CD14-positive monocyte (primary cell): Measurements from ENCODE around the gene TTC38. TPM values are rescaled to one million over a fixed set of nuclear protein-coding genes. Genes with fewer than 3 reads are reported as not detected.

Source experiments
- DNase-seq, 3 donors: peaks; one replicate each; pipeline ENCODE4 v3.0.0-alpha.2; 2011 to 2022
- H2AFZ ChIP-seq: 2 replicates; pipeline ENCODE4 v1.6.0; 2012; ENCODE audit warnings: mild to moderate bottlenecking, low read depth, low read length, inconsistent platforms; ENCODE audit not compliant: insufficient read depth, poor library complexity, severe bottlenecking
- H3K27ac ChIP-seq, 2 donors: 1 replicate in 1 of 2; 2 replicates in 1 of 2; pipeline ENCODE4 v1.5.1; 2012 to 2013; ENCODE audit warnings: low read length in 2 of 2, control low read depth in 1 of 2, inconsistent platforms in 1 of 2, low read depth in 1 of 2, mild to moderate bottlenecking in 1 of 2
- H3K27me3 ChIP-seq, 2 donors: one replicate each; pipeline versions ENCODE4 v1.6.0 to v1.6.1; 2011 to 2013; ENCODE audit warnings: low read length in 2 of 2; ENCODE audit not compliant: control insufficient read depth in 2 of 2, insufficient read depth in 2 of 2
- H3K36me3 ChIP-seq, 2 donors: replicated peaks in 1 of 2; 1 replicate in 1 of 2; 2 replicates in 1 of 2; pipeline versions ENCODE4 v1.5.1 to v1.6.1; 2012 to 2013; ENCODE audit warnings: low read length in 2 of 2, control low read depth in 1 of 2, inconsistent platforms in 1 of 2, mild to moderate bottlenecking in 1 of 2; ENCODE audit not compliant: insufficient read depth in 2 of 2, control insufficient read depth in 1 of 2
- H3K4me1 ChIP-seq, 2 donors: 1 replicate in 1 of 2; 2 replicates in 1 of 2; pipeline versions ENCODE4 v1.5.1 to v1.6.1; 2012 to 2013; ENCODE audit warnings: low read length in 2 of 2, control low read depth in 1 of 2, inconsistent platforms in 1 of 2, mild to moderate bottlenecking in 1 of 2, moderate library complexity in 1 of 2; ENCODE audit not compliant: insufficient read depth in 2 of 2, control insufficient read depth in 1 of 2
- H3K4me2 ChIP-seq: replicated peaks from 2 replicates; pipeline ENCODE3; 2012; ENCODE audit warnings: low read length, moderate library complexity, mild to moderate bottlenecking; ENCODE audit not compliant: poor library complexity, severe bottlenecking; ENCODE audit errors: extremely low read depth
- H3K4me3 ChIP-seq, 3 experiments: fragments of 200-600 bp in 1 of 3; sonication (generic) in 1 of 3; replicated peaks in 1 of 3; 1 replicate in 2 of 3; 2 replicates in 1 of 3; pipeline ENCODE4 v1.5.1; 2011 to 2013; ENCODE audit warnings: low read length in 3 of 3, mild to moderate bottlenecking in 3 of 3, control low read depth in 2 of 3, low read depth in 2 of 3, inconsistent platforms in 1 of 3, moderate library complexity in 1 of 3
- H3K79me2 ChIP-seq: 2 replicates; pipeline ENCODE4 v1.6.0; 2012; ENCODE audit warnings: mild to moderate bottlenecking, control low read depth, inconsistent platforms, low read length, moderate library complexity; ENCODE audit not compliant: insufficient read depth
- H3K9ac ChIP-seq: 2 replicates; pipeline ENCODE4 v1.6.0; 2017; ENCODE audit warnings: low read length, mild to moderate bottlenecking; ENCODE audit not compliant: insufficient read depth, poor library complexity, severe bottlenecking
- H3K9me3 ChIP-seq, 2 donors: replicated peaks in 1 of 2; 1 replicate in 1 of 2; 2 replicates in 1 of 2; pipeline versions ENCODE4 v1.5.1 to v1.6.1; 2012 to 2013; ENCODE audit warnings: low read length in 2 of 2, control low read depth in 1 of 2; ENCODE audit not compliant: control insufficient read depth in 1 of 2, insufficient read depth in 1 of 2
- H4K20me1 ChIP-seq: 2 replicates; pipeline ENCODE4 v1.6.0; 2012; ENCODE audit warnings: mild to moderate bottlenecking, low read length, control low read depth, moderate library complexity; ENCODE audit not compliant: insufficient read depth
- H3K27ac Mint-ChIP-seq, 7 donors: one replicate each; pipeline ENCODE4 v1.8.0; 2020; ENCODE audit warnings: mild to moderate bottlenecking in 7 of 7, mixed read lengths in 7 of 7, moderate library complexity in 6 of 7, inconsistent platforms in 2 of 7
- H3K27me3 Mint-ChIP-seq, 3 donors: one replicate each; pipeline ENCODE4 v1.8.0; 2021 to 2022; ENCODE audit warnings: low read depth in 3 of 3, mild to moderate bottlenecking in 3 of 3, mixed read lengths in 3 of 3, moderate library complexity in 3 of 3, inconsistent platforms in 1 of 3
- H3K36me3 Mint-ChIP-seq, 2 donors: one replicate each; pipeline ENCODE4 v1.8.0; 2020; ENCODE audit warnings: mixed read lengths in 2 of 2, inconsistent platforms in 1 of 2, mild to moderate bottlenecking in 1 of 2
- H3K4me1 Mint-ChIP-seq: one replicate; pipeline ENCODE4 v1.8.0; 2020; ENCODE audit warnings: mild to moderate bottlenecking, mixed read lengths
- H3K4me3 Mint-ChIP-seq, 2 donors: one replicate each; pipeline ENCODE4 v1.8.0; 2020; ENCODE audit warnings: mild to moderate bottlenecking in 2 of 2, mixed read lengths in 2 of 2, moderate library complexity in 1 of 2
- H3K9me3 Mint-ChIP-seq, 7 donors: one replicate each; pipeline ENCODE4 v1.8.0; 2020 to 2022; ENCODE audit warnings: mixed read lengths in 7 of 7, mild to moderate bottlenecking in 6 of 7, moderate library complexity in 6 of 7, inconsistent platforms in 2 of 7
- WGBS: methylation state at CpG from one replicate; pipeline ENCODE4 v1.1.5; 2013; ENCODE audit warnings: missing lambda C conversion rate; ENCODE audit not compliant: insufficient coverage; 5-methylcytosine and 5-hydroxymethylcytosine counted together
- intact Hi-C, 2 donors: fragments of 100-400 bp; cut with micrococcal nuclease; formaldehyde crosslinking; loops; one replicate each; pipeline versions ENCODE4 v1.15.0 to v1.15.1; 2023
- polyA plus RNA-seq, 3 donors: library from polyadenylated mRNA; depleted of rRNA in 1 of 3; unstranded in 2 of 3; stranded (reverse) in 1 of 3; fragments of 300-500 nt in 2 of 3; fragments of >200 nt in 1 of 3; fragmentation: Illumina TruSeq in 2 of 3; gene quantifications; 1 replicate in 2 of 3; 2 replicates in 1 of 3; pipeline ENCODE4 v1.2.3, GENCODE V29; 2012 to 2021
- TF ChIP-seq, protein P1 (sequence below): fragments of 200-600 bp; IDR thresholded peaks from one replicate; pipeline ENCODE4 v1.8.0; 2022; ENCODE audit warnings: antibody characterized with exemption, mild to moderate bottlenecking

The TTC38 gene
- polyA plus RNA-seq, 3 donors: 14.7 to 22.5 (median 17.0) TPM

DNA sequence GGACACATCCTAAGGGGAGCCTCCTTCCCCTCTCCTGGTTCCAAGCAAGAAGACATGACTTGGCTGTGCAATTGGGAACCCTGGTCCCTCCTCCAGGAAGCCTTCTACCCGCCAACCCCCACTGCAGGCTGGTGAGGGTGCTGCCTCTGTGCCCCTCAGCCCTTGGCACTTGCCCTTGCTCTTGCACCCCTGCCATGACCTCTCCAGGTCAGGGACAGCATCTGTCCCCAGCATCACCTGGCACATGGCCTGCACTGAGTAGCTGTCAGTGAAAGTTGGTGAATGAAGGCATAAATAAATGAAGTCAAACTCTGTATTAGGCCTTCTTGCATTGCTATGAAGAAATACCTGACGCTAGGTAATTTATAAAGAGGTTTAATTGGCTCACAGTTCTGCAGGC is 27.0 kb downstream of the TTC38 start:
- Histone ChIP-seq H3K9me3 (peaks cover 0 to 9% of the 10 kb centered on the region in 2 donors), H3K36me3 (peaks cover 9 to 31% of the 10 kb centered on the region in 2 donors), H3K27ac (no peak overlapping the region), H3K4me1 (peaks cover 35 to 47% of the 10 kb centered on the region in 2 donors), H2AFZ (no peak overlapping the region), H3K9ac (no peak overlapping the region), H4K20me1 (no peaks in the 10 kb centered on the region), H3K79me2 (peaks cover 29% of the 10 kb centered on the region), H3K4me3 (no peak overlapping the region), H3K4me2 (no peak overlapping the region), H3K27me3 (no peaks in the 10 kb centered on the region)
- no peak for DNase-seq
- Mint-ChIP-seq H3K9me3 (peaks cover 5 to 11% (median 8%) of the 10 kb centered on the region in 7 donors), H3K4me3 (no peak overlapping the region), H3K27me3 (peaks cover 0 to 1% (median 1%) of the 10 kb centered on the region in 3 donors), H3K27ac (peak overlapping the region in 1 of 7 donors; percentile 6), H3K4me1 (peaks cover 49% of the 10 kb centered on the region), H3K36me3 (peaks cover 27 to 44% of the 10 kb centered on the region in 2 donors)
- TF ChIP-seq, protein P1, sequence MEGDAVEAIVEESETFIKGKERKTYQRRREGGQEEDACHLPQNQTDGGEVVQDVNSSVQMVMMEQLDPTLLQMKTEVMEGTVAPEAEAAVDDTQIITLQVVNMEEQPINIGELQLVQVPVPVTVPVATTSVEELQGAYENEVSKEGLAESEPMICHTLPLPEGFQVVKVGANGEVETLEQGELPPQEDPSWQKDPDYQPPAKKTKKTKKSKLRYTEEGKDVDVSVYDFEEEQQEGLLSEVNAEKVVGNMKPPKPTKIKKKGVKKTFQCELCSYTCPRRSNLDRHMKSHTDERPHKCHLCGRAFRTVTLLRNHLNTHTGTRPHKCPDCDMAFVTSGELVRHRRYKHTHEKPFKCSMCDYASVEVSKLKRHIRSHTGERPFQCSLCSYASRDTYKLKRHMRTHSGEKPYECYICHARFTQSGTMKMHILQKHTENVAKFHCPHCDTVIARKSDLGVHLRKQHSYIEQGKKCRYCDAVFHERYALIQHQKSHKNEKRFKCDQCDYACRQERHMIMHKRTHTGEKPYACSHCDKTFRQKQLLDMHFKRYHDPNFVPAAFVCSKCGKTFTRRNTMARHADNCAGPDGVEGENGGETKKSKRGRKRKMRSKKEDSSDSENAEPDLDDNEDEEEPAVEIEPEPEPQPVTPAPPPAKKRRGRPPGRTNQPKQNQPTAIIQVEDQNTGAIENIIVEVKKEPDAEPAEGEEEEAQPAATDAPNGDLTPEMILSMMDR: no peak
- 100% methylated on average over 1 of the region's 2 CpGs for WGBS
- intact Hi-C loops: loop anchor here (5.0 to 10.0 kb wide), 3 partner anchors 172 to 300 kb away; no protein-coding TSS in a partner anchor

DNA sequence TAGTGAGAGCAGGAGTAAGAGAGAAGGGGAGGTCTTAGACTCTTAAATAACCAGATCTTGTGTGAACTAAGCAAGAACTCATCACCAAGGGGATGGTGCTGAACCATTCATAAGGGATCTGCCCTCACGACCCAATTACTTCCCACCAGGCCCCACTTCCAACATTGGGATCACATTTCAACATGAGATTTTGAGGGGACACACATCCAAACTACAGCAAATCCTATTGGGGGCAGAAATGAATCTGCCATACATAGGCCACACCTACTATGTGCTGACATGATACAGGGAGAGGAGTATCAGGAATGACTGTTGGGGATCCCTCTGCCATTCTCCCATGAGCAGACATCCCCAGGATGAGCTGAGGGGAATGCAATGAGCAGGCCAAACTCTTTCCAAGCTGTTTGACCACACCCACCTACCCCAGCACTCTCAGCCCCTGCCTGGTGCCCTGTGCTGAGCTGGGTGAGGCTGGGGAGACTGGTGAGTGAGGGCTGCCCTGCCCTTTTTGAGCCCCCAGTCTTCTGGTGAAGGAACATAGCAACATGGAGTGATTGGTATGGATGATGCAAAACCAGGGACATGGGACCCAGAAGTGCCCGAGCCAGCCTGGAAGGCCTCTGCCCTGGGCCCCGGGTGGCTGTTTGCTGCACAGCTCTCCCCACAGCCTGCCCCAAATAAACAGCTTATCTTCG is 27.6 kb downstream of the TTC38 start:
- Mint-ChIP-seq H3K27ac (peak overlapping the region in 6 of 7 donors; percentile 94 to 97 (median 96)), H3K36me3 (peaks cover 25 to 44% of the 10 kb centered on the region in 2 donors), H3K9me3 (peaks cover 5 to 11% (median 8%) of the 10 kb centered on the region in 7 donors), H3K4me1 (peaks cover 49% of the 10 kb centered on the region), H3K4me3 (peak overlapping the region; percentile 83 to 92), H3K27me3 (peaks cover 0 to under 1% (median 0%) of the 10 kb centered on the region in 3 donors)
- Histone ChIP-seq H3K4me2 (peak overlapping the region; percentile 95), H3K9ac (peak overlapping the region; percentile 75), H3K79me2 (peaks cover 34% of the 10 kb centered on the region), H3K9me3 (peaks cover 0 to 9% of the 10 kb centered on the region in 2 donors), H4K20me1 (no peaks in the 10 kb centered on the region), H3K4me3 (peak overlapping the region in 2 of 3 experiments; percentile 74 to 84), H3K27me3 (no peaks in the 10 kb centered on the region), H2AFZ (peak overlapping the region; percentile 89), H3K4me1 (peaks cover 35 to 47% of the 10 kb centered on the region in 2 donors), H3K27ac (peak overlapping the region; percentile 90 to 96), H3K36me3 (peaks cover 10 to 34% of the 10 kb centered on the region in 2 donors)
- TF ChIP-seq, protein P1: no peak
- no peak for DNase-seq
- intact Hi-C loops: loop anchor here (10.0 kb wide), 2 partner anchors 261 to 301 kb away; no protein-coding TSS in a partner anchor
- 89% methylated on average over 4 of the region's 4 CpGs for WGBS
